K562 (cell line): Measurements from ENCODE around the gene CD1D. TPM values are rescaled to one million over a fixed set of nuclear protein-coding genes. Genes with fewer than 3 reads are reported as not detected.

Source experiments
- ATAC-seq: fragments of 200-7000 bp; cut with Tn5 transposase; 3 replicates; pipeline ENCODE4 v1.9.1; 2020; ENCODE audit warnings: moderate library complexity
- BruUV-seq: library from RNA; stranded (reverse); fragments of 400-500 nt; replicated peaks from 2 replicates; lab custom pipeline; 2021; lab: Mats Ljungman, UMichigan
- CTCF ChIA-PET: fragments of 300-600 bp; formaldehyde crosslinking; extraction: SDS; loops from one replicate; lab custom pipeline; 2021; ENCODE audit warnings: low intra/inter-chr PET ratio; lab: Yijun Ruan, JAX
- POLR2A ChIA-PET: fragments of 300-600, 350-650 bp; sonication (Branson Sonifier 250); formaldehyde crosslinking; extraction: SDS; loops from one replicate; lab custom pipeline; 2021; ENCODE audit warnings: antibody characterized with exemption, inconsistent platforms; lab: Yijun Ruan, JAX
- DNase-seq, 4 experiments: peaks; one replicate each; pipeline versions ENCODE4 v3.0.0 to v3.0.0-alpha.2; 2011 to 2018; ENCODE audit warnings: low spot score in 3 of 4, mixed read lengths in 3 of 4; ENCODE audit errors: extremely low read depth in 1 of 4
- FAIRE-seq: peaks from 2 replicates; lab custom pipeline; 2011; peaks lifted over from hg19 to GRCh38; lab: Jason Lieb, UNC
- H2AFZ ChIP-seq: 2 replicates; pipeline ENCODE4 v1.6.0; 2011; ENCODE audit warnings: low read depth, low read length, control low read depth, inconsistent platforms
- H3K27ac ChIP-seq: fragments of 200-600 bp; 3 replicates; pipeline ENCODE4 v1.8.0; 2011; ENCODE audit warnings: low read depth, mild to moderate bottlenecking, control low read depth, inconsistent platforms, low read length, moderate library complexity, mixed read lengths; ENCODE audit errors: extremely low read depth
- H3K27me3 ChIP-seq, 2 experiments: fragments of 300-600 bp in 1 of 2; 2 replicates in 1 of 2; 3 replicates in 1 of 2; pipeline versions ENCODE4 v1.6.0 to v1.8.0; 2011; ENCODE audit warnings: inconsistent platforms in 2 of 2, low read length in 2 of 2, mild to moderate bottlenecking in 1 of 2, mixed read lengths in 1 of 2, moderate library complexity in 1 of 2; ENCODE audit not compliant: control insufficient read depth in 2 of 2, insufficient read depth in 2 of 2
- H3K36me3 ChIP-seq: fragments of 300-600 bp; 3 replicates; pipeline ENCODE4 v1.8.0; 2011; ENCODE audit warnings: mild to moderate bottlenecking, low read length, inconsistent platforms; ENCODE audit not compliant: control insufficient read depth, insufficient read depth
- H3K4me1 ChIP-seq, 2 experiments: fragments of 200-600 bp in 1 of 2; replicated peaks in 1 of 2; 2 replicates in 1 of 2; 3 replicates in 1 of 2; pipeline versions ENCODE4 v1.5.1 to v1.8.0; 2011; ENCODE audit warnings: inconsistent platforms in 2 of 2, low read length in 2 of 2, mild to moderate bottlenecking in 1 of 2, mixed read lengths in 1 of 2, moderate library complexity in 1 of 2; ENCODE audit not compliant: control insufficient read depth in 2 of 2, insufficient read depth in 2 of 2
- H3K4me2 ChIP-seq: 2 replicates; pipeline ENCODE4 v1.6.1; 2011; ENCODE audit warnings: low read length, control low read depth, inconsistent platforms, mixed read lengths; ENCODE audit not compliant: insufficient read depth
- H3K4me3 ChIP-seq: fragments of 200-600 bp; sonication (generic), shearing (Covaris generic); 2 replicates; pipeline ENCODE4 v1.5.1; 2016; ENCODE audit warnings: control low read depth, inconsistent platforms
- H3K79me2 ChIP-seq: fragments of 200-600 bp; 3 replicates; pipeline ENCODE4 v1.8.0; 2011; ENCODE audit warnings: low read length, inconsistent platforms; ENCODE audit not compliant: control insufficient read depth, insufficient read depth
- H3K9ac ChIP-seq, 2 experiments: 2 replicates each; pipeline versions ENCODE4 v1.6.0 to v1.6.1; 2011; ENCODE audit warnings: low read depth in 2 of 2, low read length in 2 of 2, control low read depth in 1 of 2, inconsistent platforms in 1 of 2, mild to moderate bottlenecking in 1 of 2, mixed read lengths in 1 of 2; ENCODE audit not compliant: insufficient read depth in 1 of 2
- H3K9me1 ChIP-seq: one replicate; pipeline ENCODE4 v1.6.0; 2011; ENCODE audit warnings: inconsistent platforms, mild to moderate bottlenecking, low read length, moderate library complexity; ENCODE audit not compliant: control insufficient read depth, insufficient read depth
- H3K9me3 ChIP-seq: replicated peaks from 2 replicates; pipeline ENCODE4 v1.5.1; 2011; ENCODE audit warnings: low read depth, low read length, inconsistent platforms; ENCODE audit not compliant: control insufficient read depth, insufficient read depth
- H4K20me1 ChIP-seq: replicated peaks from 2 replicates; pipeline ENCODE4 v1.6.1; 2011; ENCODE audit warnings: low read length, inconsistent platforms, mixed read lengths; ENCODE audit not compliant: control insufficient read depth, insufficient read depth
- NFE2 ChIP-seq: IDR thresholded peaks from 2 replicates; pipeline ENCODE4 v1.6.1; 2014; ENCODE audit warnings: antibody characterized with exemption, low read depth
- NR2C2 ChIP-seq, 2 experiments: fragments of 200-800 bp in 1 of 2; sonication (Bioruptor generic) in 1 of 2; sonication (generic) in 1 of 2; formaldehyde crosslinking in 1 of 2; IDR thresholded peaks; 2 replicates each; pipeline versions ENCODE4 v1.6.1 to v1.8.0; 2016 to 2022; ENCODE audit warnings: mild to moderate bottlenecking in 1 of 2, missing compliant biosample characterization in 1 of 2, missing genetic modification characterization in 1 of 2, missing genetic modification reagents in 1 of 2
- RHOXF2B ChIP-seq: fragments of 250-450 bp; sonication (Bioruptor Pico); conservative IDR thresholded peaks from 2 replicates; pipeline ENCODE4 v1.5.1; 2021
- SMC3 ChIP-seq: conservative IDR thresholded peaks from 2 replicates; pipeline ENCODE4 v1.6.1; 2011; ENCODE audit warnings: low read depth, low read length, improper control_type of control experiment; ENCODE audit not compliant: insufficient read depth
- SREBF2 ChIP-seq: sonication (generic); formaldehyde crosslinking; IDR thresholded peaks from 2 replicates; pipeline ENCODE4 v1.4.0; 2020; ENCODE audit warnings: mild to moderate bottlenecking, missing genetic modification reagents
- TAF1 ChIP-seq: IDR thresholded peaks from 2 replicates; pipeline ENCODE4 v1.6.1; 2011; ENCODE audit warnings: mild to moderate bottlenecking, low read length, moderate library complexity; ENCODE audit not compliant: insufficient read depth, control insufficient read depth, severe bottlenecking; ENCODE audit errors: extremely low read depth
- TCF3 ChIP-seq: sonication (generic); formaldehyde crosslinking; IDR thresholded peaks from 2 replicates; pipeline ENCODE4 v1.4.0; 2020; ENCODE audit warnings: mild to moderate bottlenecking, missing genetic modification reagents
- TCFL5 ChIP-seq: fragments of 250-450 bp; sonication (Bioruptor Pico); conservative IDR thresholded peaks from 2 replicates; pipeline ENCODE4 v1.6.1; 2021; ENCODE audit warnings: mild to moderate bottlenecking, moderate library complexity, matching md5 sums
- ZFPM2 ChIP-seq: fragments of 250-450 bp; sonication (Bioruptor Pico); IDR thresholded peaks from 2 replicates; pipeline ENCODE4 v1.5.1; 2022; ENCODE audit warnings: mild to moderate bottlenecking
- ZNF324 ChIP-seq: fragments of 250-450 bp; sonication (Bioruptor Pico); IDR thresholded peaks from 2 replicates; pipeline ENCODE4 v1.4.0; 2020; ENCODE audit warnings: mild to moderate bottlenecking
- ZNF668 ChIP-seq: fragments of 250-450 bp; sonication (Bioruptor Pico); IDR thresholded peaks from 2 replicates; pipeline ENCODE4 v1.8.0; 2022; ENCODE audit warnings: mild to moderate bottlenecking, inconsistent platforms
- WGBS: fragments of 100-300 bp; shearing (Covaris generic); methylation state at CpG from one replicate; pipeline ENCODE4 v1.1.6; 2016; ENCODE audit warnings: low coverage, mixed read lengths; ENCODE audit not compliant: insufficient coverage; ENCODE audit errors: missing lambda C conversion rate; 5-methylcytosine and 5-hydroxymethylcytosine counted together
- in situ Hi-C: fragments of 300-500 bp; cut with MboI; formaldehyde crosslinking; loops from 4 replicates; pipeline ENCODE4 v1.15.0; 2018; ENCODE audit warnings: inconsistent platforms, mixed read lengths
- intact Hi-C: fragments of 100-400 bp; cut with micrococcal nuclease; formaldehyde crosslinking; loops from 2 replicates; pipeline ENCODE4 v1.14.2; 2022
- polyA plus RNA-seq, 8 experiments: library from polyadenylated mRNA; depleted of rRNA in 4 of 8; stranded (reverse) in 5 of 8; unstranded in 3 of 8; fragments of >200 nt; fragmentation: Nextera tagmentation in 2 of 8; fragmentation: Illumina TruSeq in 1 of 8; extraction: Ambion mirVana in 2 of 8; extraction: Trizol in 1 of 8; gene quantifications; 2 replicates each; pipeline versions ENCODE4 v1.2.1 to v1.2.3, GENCODE V29; 2011 to 2014; ENCODE audit warnings: inconsistent platforms in 1 of 8, missing spikeins in 1 of 8
- total RNA-seq, 7 experiments: library from RNA; depleted of rRNA in 6 of 7; stranded (reverse); fragments of >200 nt in 6 of 7; fragmentation: Illumina TruSeq in 2 of 7; extraction: Trizol in 2 of 7; gene quantifications; 2 replicates each; pipeline versions ENCODE4 v1.2.1 to v1.2.3, GENCODE V29; 2011 to 2021; ENCODE audit warnings: low replicate concordance in 1 of 7
- TF ChIP-seq, protein P1 (sequence below): fragments of 450-650 bp; formaldehyde crosslinking; IDR thresholded peaks from 2 replicates; pipeline ENCODE4 v1.4.0; 2020; ENCODE audit warnings: mild to moderate bottlenecking, moderate library complexity
- TF ChIP-seq, protein P2 (sequence below): fragments of 450-650 bp; IDR thresholded peaks from 2 replicates; pipeline ENCODE4 v1.7.0; 2016; ENCODE audit warnings: borderline replicate concordance
- TF ChIP-seq, protein P3 (sequence below), 2 experiments: fragments of 450-650 bp; IDR thresholded peaks; 2 replicates each; pipeline ENCODE4 v1.6.1; 2016

The CD1D gene
- total and polyA plus RNA-seq, 9 of the 15 experiments (the other 6 are each of a cell fraction or from before 2014, with no cell fraction given): 0.03 TPM; not detected in 8

DNA sequence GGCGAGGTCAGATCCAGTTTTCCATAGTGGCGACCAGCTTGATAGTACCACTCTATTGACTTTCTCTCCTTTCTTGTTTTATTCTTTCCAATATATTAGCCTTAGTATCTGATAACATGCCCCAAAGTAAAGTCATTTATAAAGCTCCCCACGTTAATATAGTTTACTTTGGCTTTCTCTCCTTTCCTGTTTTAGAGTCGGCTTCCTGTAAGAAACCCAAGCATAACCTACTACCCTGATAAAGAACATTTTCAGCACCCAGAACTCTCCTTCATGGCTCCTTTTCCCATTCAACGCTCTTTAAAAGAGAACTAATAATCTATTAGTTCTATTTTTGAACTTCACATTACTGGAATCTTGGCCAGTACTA lies 23.7 kb downstream of the CD1D start:
- no peak overlapping the region for H3K27ac ChIP-seq
- H3K27me3 ChIP-seq: no peaks in the 10 kb centered on the region
- H3K36me3 ChIP-seq: no peaks in the 10 kb centered on the region
- in situ Hi-C loops (no loop called here), intact Hi-C loops (loop anchor here (5.0 kb wide), 2 partner anchors 793 to 873 kb away; partner anchors contain the start of gene AIM2)
- ChIA-PET POLR2A (no interaction called here), CTCF (interaction anchor here (1.2 to 1.4 kb wide), 2 partner anchors 292 to 323 kb away, joined by 4 read pairs; no protein-coding TSS in a partner anchor)
- WGBS: 0% methylated on average over 5 of the region's 5 CpGs
- H3K9me3 ChIP-seq: no peaks in the 10 kb centered on the region
- no peak overlapping the region for H3K9ac ChIP-seq
- BruUV-seq: no TSS peak
- no peak for DNase-seq
- no peaks in the 10 kb centered on the region for H3K4me1 ChIP-seq
- no peaks in the 10 kb centered on the region for H3K9me1 ChIP-seq
- no peak overlapping the region for H2AFZ ChIP-seq
- H3K4me2 ChIP-seq: no peak overlapping the region
- H3K4me3 ChIP-seq: no peak overlapping the region
- ATAC-seq: no peak
- no peaks in the 10 kb centered on the region for H3K79me2 ChIP-seq
- H4K20me1 ChIP-seq: no peaks in the 10 kb centered on the region
- FAIRE-seq: no peak
- TF ChIP-seq ZNF668: no peak
- no peak for TF ChIP-seq NR2C2 (CRISPR knock-in tag; IDR thresholded peaks at IDR 0.05)
- TF ChIP-seq NR2C2 (tag; IDR thresholded peaks at IDR 0.05): no peak
- TF ChIP-seq, protein P1, sequence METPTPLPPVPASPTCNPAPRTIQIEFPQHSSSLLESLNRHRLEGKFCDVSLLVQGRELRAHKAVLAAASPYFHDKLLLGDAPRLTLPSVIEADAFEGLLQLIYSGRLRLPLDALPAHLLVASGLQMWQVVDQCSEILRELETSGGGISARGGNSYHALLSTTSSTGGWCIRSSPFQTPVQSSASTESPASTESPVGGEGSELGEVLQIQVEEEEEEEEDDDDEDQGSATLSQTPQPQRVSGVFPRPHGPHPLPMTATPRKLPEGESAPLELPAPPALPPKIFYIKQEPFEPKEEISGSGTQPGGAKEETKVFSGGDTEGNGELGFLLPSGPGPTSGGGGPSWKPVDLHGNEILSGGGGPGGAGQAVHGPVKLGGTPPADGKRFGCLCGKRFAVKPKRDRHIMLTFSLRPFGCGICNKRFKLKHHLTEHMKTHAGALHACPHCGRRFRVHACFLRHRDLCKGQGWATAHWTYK: no peak
- TF ChIP-seq RHOXF2B (CRISPR knock-in tag): no peak
- TF ChIP-seq SREBF2 (CRISPR knock-in tag): no peak
- TF ChIP-seq ZNF324 (CRISPR knock-in tag): no peak
- no peak for TF ChIP-seq NFE2
- no peak for TF ChIP-seq TAF1
- TF ChIP-seq, protein P2, sequence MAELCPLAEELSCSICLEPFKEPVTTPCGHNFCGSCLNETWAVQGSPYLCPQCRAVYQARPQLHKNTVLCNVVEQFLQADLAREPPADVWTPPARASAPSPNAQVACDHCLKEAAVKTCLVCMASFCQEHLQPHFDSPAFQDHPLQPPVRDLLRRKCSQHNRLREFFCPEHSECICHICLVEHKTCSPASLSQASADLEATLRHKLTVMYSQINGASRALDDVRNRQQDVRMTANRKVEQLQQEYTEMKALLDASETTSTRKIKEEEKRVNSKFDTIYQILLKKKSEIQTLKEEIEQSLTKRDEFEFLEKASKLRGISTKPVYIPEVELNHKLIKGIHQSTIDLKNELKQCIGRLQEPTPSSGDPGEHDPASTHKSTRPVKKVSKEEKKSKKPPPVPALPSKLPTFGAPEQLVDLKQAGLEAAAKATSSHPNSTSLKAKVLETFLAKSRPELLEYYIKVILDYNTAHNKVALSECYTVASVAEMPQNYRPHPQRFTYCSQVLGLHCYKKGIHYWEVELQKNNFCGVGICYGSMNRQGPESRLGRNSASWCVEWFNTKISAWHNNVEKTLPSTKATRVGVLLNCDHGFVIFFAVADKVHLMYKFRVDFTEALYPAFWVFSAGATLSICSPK: no peak
- TF ChIP-seq ZFPM2 (CRISPR knock-in tag): no peak
- no peak for TF ChIP-seq TCF3 (CRISPR knock-in tag)
- no peak for TF ChIP-seq TCFL5 (CRISPR knock-in tag)
- TF ChIP-seq, protein P3, sequence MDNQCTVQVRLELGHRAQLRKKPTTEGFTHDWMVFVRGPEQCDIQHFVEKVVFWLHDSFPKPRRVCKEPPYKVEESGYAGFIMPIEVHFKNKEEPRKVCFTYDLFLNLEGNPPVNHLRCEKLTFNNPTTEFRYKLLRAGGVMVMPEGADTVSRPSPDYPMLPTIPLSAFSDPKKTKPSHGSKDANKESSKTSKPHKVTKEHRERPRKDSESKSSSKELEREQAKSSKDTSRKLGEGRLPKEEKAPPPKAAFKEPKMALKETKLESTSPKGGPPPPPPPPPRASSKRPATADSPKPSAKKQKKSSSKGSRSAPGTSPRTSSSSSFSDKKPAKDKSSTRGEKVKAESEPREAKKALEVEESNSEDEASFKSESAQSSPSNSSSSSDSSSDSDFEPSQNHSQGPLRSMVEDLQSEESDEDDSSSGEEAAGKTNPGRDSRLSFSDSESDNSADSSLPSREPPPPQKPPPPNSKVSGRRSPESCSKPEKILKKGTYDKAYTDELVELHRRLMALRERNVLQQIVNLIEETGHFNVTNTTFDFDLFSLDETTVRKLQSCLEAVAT (IDR thresholded peaks at IDR 0.05): no peak
- TF ChIP-seq SMC3: no peak
